DOHH2 (cell line): ENCODE measurements around the gene NOC2L.

Experiments used
- CTCF ChIP-seq: fragments of 200-600 bp; sonication (generic); IDR thresholded peaks from one replicate; pipeline ENCODE4 v1.5.1; 2014; ENCODE audit warnings: antibody characterized with exemption, mild to moderate bottlenecking, low read depth, low read length; ENCODE audit not compliant: poor library complexity, severe bottlenecking
- EZH2phosphoT487 ChIP-seq: fragments of 200-600 bp; sonication (generic); IDR thresholded peaks from 2 replicates; pipeline ENCODE4 v1.6.1; 2017; ENCODE audit warnings: borderline replicate concordance, mild to moderate bottlenecking, antibody characterized with exemption, low read length, moderate library complexity, mixed read lengths

- TF ChIP-seq EZH2phosphoT487 (no peak), CTCF (peak; percentile 25)
Measured at GRCh38 chr1:919271-919872, 39.7 kb downstream of the NOC2L start.
